Measurements from ENCODE around the gene RAPGEF2.
"Not testable (repeated sequence)": the region's sequence is repeated elsewhere in the genome, so short reads cannot be mapped to it uniquely, and the experiment has no call there.

Gene RAPGEF2

GRCh38 chr4:159098482-159099127 lies 4.3 kb upstream of the RAPGEF2 start:
- no peak for DNase-seq

- no peak for DNase-seq
These were observed 774 bp upstream of the RAPGEF2 start for GRCh38 chr4:159101988-159102621.

GRCh38 chr4:159103384-159103990 lies 608 bp downstream of the RAPGEF2 start:
- DNase-seq, result peak; percentile 30

GRCh38 chr4:159104694-159105414 lies 2.0 kb downstream of the RAPGEF2 start:
- DNase-seq, result peak; percentile 53 to 58

GRCh38 chr4:159105761-159106243 lies 2.9 kb downstream of the RAPGEF2 start:
- no peak for DNase-seq

GRCh38 chr4:159106636-159107035 lies 3.8 kb downstream of the RAPGEF2 start:
- no peak for DNase-seq

GRCh38 chr4:159107203-159107925 lies 4.5 kb downstream of the RAPGEF2 start:
- DNase-seq, result no peak

GRCh38 chr4:159108124-159108523 lies 5.2 kb downstream of the RAPGEF2 start:
- no peak for DNase-seq

GRCh38 chr4:159110961-159111360 lies 8.1 kb downstream of the RAPGEF2 start:
- no peak for DNase-seq

GRCh38 chr4:159111416-159111815 lies 8.5 kb downstream of the RAPGEF2 start:
- no peak for DNase-seq

GRCh38 chr4:159113366-159113765 lies 10.5 kb downstream of the RAPGEF2 start:
- not testable (repeated sequence) for DNase-seq

GRCh38 chr4:159116098-159116497 lies 13.2 kb downstream of the RAPGEF2 start:
- not testable (repeated sequence) for DNase-seq

- not testable (repeated sequence) for DNase-seq
These were observed 13.8 kb downstream of the RAPGEF2 start for GRCh38 chr4:159116693-159117092.

- no peak for DNase-seq
These were observed 14.7 kb downstream of the RAPGEF2 start for GRCh38 chr4:159117564-159117963.

- DNase-seq, result no peak
These were observed 15.1 kb downstream of the RAPGEF2 start for GRCh38 chr4:159117968-159118367.

- DNase-seq, result no peak
These were observed 18.5 kb downstream of the RAPGEF2 start for GRCh38 chr4:159121371-159121770.

GRCh38 chr4:159126716-159127115 lies 23.8 kb downstream of the RAPGEF2 start:
- no peak for DNase-seq

GRCh38 chr4:159127745-159128518 lies 25.1 kb downstream of the RAPGEF2 start:
- DNase-seq, result no peak

- DNase-seq, result no peak
These were observed 27.1 kb downstream of the RAPGEF2 start for GRCh38 chr4:159129814-159130550.

GRCh38 chr4:159131564-159131963 lies 28.7 kb downstream of the RAPGEF2 start:
- no peak for DNase-seq

- no peak for DNase-seq
These were observed 31.6 kb downstream of the RAPGEF2 start for GRCh38 chr4:159134429-159134828.

All from Kasumi-1 (cell line).